HG03378 (cell line): ENCODE measurements around the gene BHLHA9.
"Not testable (repeated sequence)": the region's sequence is repeated elsewhere in the genome, so short reads cannot be mapped to it uniquely, and the experiment has no call there.

ENCODE experiments used
- ATAC-seq: cut with Tn5 transposase; IDR thresholded peaks from one replicate; pipeline ENCODE4 v1.9.1; 2021; ENCODE audit warnings: mild to moderate bottlenecking, moderate library complexity; ENCODE audit not compliant: unreplicated experiment

The BHLHA9 gene

DNA sequence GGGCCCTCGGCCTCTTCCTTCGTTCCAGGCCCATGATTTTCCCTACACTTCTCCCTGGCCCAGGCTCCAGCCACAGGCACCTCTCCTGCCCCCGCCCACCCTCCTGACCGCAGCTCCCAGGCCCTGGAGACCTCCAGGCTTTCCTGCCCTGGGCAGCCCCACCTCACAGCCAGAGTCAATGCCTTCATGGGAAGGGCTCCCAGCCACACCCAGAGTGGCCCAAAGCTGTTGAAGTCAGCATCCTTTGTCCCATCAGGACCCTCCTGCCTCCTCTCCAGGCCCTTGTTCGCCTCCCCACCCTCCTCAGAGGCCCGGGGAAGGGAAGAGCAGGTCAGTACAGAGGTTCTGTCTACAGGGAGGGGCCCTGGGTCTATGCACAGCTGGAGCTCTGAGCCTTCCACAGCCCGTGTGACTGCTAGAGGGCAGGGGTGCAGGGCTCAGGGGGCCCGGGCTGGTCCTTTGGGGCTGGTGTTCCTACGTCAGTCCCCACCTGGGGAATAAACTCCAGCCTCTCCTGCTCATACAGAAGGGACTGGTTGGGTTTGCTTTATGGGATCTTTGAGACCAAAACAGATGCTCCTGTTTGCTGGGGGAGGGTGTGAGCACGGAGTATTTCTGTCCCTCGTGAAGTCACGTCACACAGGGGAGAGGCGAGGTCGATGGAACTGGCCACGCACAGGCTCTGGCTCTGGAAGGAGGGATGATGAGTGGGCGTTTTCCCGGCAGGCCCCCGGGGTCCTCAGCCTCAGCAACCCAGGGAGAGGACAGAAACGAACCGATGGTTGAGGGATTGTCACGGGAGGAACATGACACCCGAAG, 29.5 kb downstream of the BHLHA9 start:
- ATAC-seq, result no peak

DNA sequence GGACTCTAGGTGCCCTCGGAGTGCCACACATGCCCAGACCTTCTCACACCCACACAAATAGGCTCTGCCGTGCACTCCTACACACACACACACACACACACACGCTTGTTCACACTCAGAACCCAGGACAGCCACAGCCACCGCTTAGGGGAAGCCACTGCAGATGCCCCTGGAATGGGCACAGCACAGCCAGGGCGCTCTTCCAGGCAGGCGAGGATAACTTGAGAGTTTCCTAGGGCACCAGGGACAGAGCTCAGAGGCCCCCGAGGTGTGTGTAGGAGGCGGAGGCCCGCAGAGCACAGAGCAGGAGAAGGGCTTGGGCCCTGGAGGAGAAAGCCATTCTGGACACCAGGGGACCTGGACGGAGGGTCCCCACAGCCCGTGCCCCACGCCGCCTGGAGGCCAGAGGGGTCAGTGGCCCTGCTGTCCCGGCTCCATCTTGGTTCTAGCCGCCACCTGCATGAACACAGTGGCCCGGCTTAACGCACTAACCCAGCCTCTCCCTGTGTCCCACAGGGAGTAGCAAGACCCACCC, 30.2 kb downstream of the BHLHA9 start:
- no peak for ATAC-seq

DNA sequence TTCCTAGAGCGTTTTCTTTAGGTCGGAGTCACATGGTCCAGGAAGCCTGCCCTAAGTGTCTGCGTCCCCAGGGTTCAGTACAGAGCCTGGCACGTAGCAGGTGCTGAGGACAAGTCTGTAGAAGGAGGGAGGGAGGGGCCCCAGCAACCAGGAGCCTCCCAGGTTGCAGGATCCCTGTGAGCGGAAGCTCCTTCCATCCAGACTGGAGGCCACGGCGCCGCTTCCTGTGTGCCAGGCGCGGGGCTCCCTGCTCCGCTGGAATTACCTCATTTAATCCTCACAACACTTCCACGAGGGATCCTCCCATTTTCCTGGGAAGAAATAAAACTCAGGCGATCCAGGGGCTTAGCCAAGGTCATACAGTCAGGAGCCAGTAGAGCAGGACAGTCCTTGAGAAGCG, 31.3 kb downstream of the BHLHA9 start:
- no peak for ATAC-seq

DNA sequence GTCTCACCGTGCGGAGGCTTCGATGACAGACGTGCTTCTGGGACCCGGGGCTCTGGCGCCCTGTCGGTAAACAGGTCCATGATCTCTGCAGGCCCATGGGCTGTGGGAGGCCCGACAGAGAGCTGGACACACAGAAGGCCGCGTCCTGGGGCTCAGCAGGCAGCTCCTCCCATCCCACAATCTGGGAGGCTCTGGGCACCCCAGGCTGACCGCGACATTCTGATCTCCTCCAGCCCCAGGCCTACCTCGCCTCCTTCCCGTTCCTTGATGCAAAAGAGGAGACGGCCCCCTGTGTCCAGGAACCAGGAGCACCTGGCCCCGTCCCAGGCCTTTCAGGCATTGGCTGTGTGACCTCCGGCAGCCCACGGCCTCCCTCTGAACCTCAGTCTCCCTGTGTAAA, 32.5 kb downstream of the BHLHA9 start:
- no peak for ATAC-seq

DNA sequence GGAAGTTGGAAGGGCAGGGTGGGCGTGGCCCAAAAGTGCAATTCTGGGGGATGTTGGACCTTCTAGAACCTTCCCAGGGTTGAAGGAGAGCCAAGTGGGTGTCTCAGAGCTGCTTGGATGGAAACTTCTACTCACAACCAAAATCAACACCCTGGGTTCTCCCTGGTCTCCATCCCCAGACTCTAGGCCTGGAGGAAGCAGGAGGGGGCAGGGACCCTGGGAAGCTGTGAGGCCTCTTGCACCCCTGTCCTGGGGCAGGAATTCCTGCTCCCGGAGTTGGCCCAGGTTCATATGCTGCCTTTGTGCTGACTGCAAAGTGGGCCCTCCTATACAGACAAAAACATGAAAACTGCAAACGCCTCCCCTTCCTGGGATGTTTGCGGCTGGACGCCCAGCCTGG, 34.3 kb downstream of the BHLHA9 start:
- no peak for ATAC-seq

DNA sequence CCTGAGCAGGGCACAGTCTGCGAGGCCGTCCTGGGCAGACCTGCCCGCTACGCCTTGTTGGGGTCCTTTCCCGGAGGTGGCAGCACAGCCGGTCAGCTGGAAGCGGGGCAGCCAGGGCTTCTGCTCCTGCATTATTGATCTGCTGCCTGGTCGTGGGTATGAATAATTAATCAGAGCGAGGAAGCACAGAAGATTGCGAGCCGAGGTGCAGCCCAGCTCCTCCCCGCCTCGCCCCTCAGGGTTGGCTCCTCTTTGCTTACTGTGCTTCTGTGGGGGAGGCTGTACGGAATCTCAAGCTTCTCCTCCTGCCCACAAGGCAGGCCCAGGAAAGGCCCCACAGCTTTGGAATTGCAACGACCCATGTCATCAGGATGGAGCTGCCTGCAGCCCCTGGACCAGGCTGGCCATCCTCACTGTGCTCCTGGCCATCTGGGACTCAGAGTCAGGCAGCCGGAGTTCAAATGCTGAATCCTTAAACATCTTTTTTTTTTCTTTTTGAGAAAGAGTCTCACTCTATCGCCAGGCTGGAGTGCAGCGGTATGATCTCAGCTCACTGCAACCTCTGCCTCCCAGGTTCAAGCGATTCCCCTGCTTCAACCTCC, 34.8 kb downstream of the BHLHA9 start:
- ATAC-seq, result no peak

DNA sequence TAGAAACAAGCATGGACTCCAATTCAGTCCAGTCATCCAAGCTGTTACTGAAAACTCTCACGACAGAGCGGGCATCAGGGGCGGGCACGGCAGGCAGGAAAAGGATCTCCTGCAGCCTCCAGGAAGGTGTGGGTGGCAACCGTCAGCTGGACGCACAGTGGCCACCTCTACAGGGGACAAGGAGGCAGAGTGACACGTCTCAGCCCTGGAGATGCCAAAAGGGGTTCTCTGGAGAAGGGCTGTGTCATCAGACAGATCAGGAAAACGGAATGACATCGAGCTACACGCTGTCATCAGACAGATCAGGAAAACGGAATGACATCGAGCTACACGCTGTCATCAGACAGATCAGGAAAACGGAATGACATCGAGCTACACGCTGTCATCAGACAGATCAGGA, 37.6 kb downstream of the BHLHA9 start:
- ATAC-seq, result not testable (repeated sequence)

DNA sequence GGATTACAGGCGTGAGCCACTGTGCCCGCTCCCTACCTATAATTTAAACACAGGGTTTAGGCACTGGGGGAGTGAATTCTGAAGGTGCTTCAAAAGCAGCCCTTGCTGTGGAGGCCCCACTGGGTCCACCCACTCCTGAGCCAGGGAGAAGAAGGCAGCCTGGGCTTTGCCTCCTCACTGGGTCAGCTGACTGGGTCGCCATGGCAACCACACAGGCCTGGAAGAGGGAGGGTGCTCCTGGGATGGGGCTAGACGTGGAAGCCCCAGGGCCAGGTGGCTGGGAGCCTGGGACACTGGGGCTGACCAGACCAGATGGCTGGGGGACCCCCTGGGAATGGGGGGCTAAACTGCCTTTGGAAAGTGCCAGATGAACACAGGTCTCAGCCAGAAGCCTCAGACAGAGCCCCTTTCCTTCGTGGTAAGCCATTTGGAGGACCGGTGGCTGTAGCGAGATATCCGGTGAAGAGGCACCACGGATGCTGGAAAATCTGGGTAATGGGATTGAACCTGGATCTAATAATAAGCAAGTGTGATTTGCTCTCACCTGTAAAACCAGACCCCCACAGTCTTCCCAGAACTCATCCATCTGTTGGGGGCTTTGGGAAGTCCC, 42.1 kb downstream of the BHLHA9 start:
- ATAC-seq, result no peak

DNA sequence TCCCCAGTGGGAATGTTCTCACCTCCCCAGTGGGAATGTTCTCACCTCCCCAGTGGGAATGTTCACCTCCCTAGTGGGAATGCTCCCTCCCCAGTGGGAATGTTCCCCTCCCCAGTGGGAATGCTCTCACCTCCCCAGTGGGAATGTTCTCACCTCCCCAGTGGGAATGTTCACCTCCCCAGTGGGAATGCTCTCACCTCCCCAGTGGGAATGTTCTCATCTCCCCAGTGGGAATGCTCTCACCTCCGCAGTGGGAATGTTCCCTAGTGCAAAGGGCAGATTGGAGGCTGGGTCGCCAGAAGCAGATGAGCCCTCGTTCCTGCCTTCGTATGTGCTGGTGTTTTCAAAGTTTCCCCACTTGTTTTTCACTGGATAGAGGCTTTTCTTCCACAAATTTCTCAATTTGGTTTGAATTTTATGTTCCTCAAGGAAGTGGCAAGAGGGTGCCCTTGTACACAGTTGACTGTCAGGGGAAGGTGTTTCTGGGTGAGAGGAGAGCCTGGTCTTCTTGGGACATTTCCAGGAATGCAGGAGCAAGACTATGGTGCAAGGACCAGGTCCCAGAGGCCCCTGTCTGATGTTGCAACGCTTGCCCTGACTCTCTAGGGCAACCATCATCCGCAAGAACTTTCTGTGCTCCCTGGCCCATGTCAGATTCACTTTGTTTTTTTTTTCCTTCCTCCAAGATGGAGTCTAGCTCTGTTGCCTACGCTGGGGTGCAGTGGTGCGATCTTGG, 43.2 kb downstream of the BHLHA9 start:
- no peak for ATAC-seq

DNA sequence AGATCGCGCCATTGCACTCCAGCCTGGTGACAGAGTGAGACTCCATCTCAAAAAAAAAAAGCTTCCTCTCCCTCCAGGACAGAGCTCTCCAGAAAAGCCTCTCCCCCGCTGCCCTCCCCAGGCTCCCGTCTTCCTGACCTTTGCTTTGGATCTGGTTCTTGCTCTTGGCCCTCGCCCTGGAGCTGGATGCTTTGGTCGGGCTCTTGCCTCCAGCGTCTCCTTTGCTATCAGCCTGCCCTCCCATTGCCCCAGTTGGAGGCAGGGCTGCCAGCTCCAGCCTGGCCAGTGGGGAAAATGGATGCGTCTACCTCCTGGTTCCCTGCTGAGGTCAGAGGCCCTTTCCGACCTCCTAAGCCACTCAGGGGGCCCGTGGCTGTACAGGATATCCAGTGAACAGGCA, 45.2 kb downstream of the BHLHA9 start:
- ATAC-seq, result no peak

DNA sequence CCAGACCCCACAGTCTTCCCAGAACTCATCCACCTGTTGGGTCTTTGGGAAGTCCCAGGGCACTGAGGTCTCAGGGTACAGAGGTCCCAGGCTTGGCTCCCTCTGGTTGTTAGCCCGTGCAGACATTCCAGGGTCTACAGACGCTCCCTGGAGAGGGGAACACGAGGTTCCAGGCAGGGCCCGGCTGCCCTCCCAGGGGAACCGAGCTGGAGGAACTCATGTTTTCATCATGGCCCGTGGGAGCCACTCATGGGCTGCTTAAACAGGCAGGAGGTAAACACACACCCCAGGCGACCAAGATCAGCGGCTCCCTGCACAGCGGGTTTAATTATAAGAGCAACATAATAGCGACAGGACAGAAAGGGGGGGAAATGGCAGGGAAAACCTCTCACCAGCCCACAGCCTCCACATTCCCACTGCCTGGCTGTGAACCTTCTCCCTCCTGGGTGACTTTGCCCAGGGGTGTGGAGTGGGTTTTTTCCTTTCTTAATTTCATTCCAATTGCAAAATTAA, 45.7 kb downstream of the BHLHA9 start:
- ATAC-seq, result no peak
